Lower lobe of right lung (tissue), 2 donors: ENCODE data around the gene PPP6R2. TPM values are rescaled to one million over a fixed set of nuclear protein-coding genes. Genes with fewer than 3 reads are reported as not detected.

Source experiments
- ATAC-seq, 2 donors: fragments of 200-7000 bp; cut with Tn5 transposase; one replicate each; pipeline ENCODE4 v1.9.1; 2020 to 2022; ENCODE audit warnings: mild to moderate bottlenecking in 2 of 2, moderate library complexity in 2 of 2
- DNase-seq: peaks from one replicate; pipeline ENCODE4 v3.0.0-alpha.2; 2020
- H3K27ac ChIP-seq: fragments of 200-600 bp; one replicate; pipeline ENCODE4 v1.8.0; 2022
- H3K27me3 ChIP-seq: fragments of 200-600 bp; one replicate; pipeline ENCODE4 v1.8.0; 2022; ENCODE audit warnings: low read depth
- H3K36me3 ChIP-seq: fragments of 200-600 bp; one replicate; pipeline ENCODE4 v1.8.0; 2022; ENCODE audit warnings: mild to moderate bottlenecking
- H3K4me1 ChIP-seq: fragments of 200-600 bp; one replicate; pipeline ENCODE4 v1.8.0; 2022
- H3K4me3 ChIP-seq: fragments of 200-600 bp; one replicate; pipeline ENCODE4 v1.8.0; 2022; ENCODE audit warnings: mild to moderate bottlenecking
- H3K9me3 ChIP-seq: fragments of 200-600 bp; one replicate; pipeline ENCODE4 v1.8.0; 2022
- intact Hi-C: fragments of 100-400 bp; cut with DNase I; formaldehyde crosslinking; loops from one replicate; pipeline ENCODE4 v1.11.0; 2022
- total RNA-seq: library from RNA; stranded (reverse); fragmentation: NEBNext Ultra II Directional; extraction: Animal tissue kit (Norgen Biotek cat#: 25700); gene quantifications from one replicate; pipeline ENCODE4 v1.2.1, GENCODE V29; 2021
- TF ChIP-seq, protein P1 (sequence below): fragments of 200-600 bp; IDR thresholded peaks from one replicate; pipeline ENCODE4 v1.8.0; 2022; ENCODE audit warnings: antibody characterized with exemption, mild to moderate bottlenecking
- donor health status: DM: no; HTN: yes; CAD: no; lungs with severe emphysema.

PPP6R2 gene
- total RNA-seq, 1 donor from 2014 or later = 52.5 TPM

DNA sequence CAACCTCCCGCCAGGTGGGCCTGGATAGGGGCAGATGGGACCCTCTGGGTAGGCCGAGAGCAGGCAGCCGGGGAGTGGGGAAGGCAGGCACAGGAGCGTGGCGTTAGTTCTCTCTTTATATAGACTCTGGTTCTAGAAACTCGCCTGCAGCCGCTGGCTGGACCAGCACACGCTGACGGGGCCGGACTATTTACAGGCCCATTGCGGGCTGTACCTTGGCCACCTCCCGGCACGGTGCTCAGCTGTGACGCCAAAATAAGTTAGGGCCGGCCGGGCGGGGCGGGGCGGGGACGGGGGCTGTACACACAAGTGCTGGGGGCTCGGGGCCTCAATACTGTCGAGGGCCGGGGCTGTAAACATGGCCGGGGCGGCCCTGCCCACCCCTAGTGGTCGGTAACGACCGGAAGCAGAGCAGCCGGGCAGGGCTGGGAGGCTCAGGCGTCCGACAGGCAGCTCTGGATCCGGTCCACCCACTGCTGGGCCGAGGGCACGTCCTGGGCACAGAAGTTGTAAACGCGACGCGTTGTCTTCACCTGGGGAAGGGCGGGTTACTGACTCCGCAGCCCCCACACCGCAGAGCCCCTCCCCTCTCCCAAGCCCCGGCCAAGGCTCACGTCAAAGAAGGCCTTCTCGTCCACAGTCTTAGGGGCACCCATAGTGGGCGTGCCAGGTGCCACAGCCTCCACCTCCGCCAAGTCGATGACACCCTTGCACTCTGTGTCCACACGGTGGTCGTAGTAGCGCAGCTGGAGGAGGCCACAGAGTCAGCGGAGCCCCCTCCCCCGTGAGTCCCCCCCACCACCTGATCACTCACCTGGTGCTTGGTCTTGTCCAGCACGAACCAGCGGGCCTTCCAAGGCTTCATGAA is 103.8 kb downstream of the PPP6R2 start:
- Histone ChIP-seq H3K27me3 (no peaks in the 10 kb centered on the region), H3K36me3 (peaks cover 71% of the 10 kb centered on the region), H3K9me3 (no peaks in the 10 kb centered on the region), H3K4me3 (no peak overlapping the region), H3K4me1 (peaks cover 25% of the 10 kb centered on the region), H3K27ac (no peak overlapping the region)
- TF ChIP-seq, protein P1, sequence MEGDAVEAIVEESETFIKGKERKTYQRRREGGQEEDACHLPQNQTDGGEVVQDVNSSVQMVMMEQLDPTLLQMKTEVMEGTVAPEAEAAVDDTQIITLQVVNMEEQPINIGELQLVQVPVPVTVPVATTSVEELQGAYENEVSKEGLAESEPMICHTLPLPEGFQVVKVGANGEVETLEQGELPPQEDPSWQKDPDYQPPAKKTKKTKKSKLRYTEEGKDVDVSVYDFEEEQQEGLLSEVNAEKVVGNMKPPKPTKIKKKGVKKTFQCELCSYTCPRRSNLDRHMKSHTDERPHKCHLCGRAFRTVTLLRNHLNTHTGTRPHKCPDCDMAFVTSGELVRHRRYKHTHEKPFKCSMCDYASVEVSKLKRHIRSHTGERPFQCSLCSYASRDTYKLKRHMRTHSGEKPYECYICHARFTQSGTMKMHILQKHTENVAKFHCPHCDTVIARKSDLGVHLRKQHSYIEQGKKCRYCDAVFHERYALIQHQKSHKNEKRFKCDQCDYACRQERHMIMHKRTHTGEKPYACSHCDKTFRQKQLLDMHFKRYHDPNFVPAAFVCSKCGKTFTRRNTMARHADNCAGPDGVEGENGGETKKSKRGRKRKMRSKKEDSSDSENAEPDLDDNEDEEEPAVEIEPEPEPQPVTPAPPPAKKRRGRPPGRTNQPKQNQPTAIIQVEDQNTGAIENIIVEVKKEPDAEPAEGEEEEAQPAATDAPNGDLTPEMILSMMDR = no peak
- ATAC-seq (no peak), DNase-seq (no peak)
- intact Hi-C loops = no loop called here

DNA sequence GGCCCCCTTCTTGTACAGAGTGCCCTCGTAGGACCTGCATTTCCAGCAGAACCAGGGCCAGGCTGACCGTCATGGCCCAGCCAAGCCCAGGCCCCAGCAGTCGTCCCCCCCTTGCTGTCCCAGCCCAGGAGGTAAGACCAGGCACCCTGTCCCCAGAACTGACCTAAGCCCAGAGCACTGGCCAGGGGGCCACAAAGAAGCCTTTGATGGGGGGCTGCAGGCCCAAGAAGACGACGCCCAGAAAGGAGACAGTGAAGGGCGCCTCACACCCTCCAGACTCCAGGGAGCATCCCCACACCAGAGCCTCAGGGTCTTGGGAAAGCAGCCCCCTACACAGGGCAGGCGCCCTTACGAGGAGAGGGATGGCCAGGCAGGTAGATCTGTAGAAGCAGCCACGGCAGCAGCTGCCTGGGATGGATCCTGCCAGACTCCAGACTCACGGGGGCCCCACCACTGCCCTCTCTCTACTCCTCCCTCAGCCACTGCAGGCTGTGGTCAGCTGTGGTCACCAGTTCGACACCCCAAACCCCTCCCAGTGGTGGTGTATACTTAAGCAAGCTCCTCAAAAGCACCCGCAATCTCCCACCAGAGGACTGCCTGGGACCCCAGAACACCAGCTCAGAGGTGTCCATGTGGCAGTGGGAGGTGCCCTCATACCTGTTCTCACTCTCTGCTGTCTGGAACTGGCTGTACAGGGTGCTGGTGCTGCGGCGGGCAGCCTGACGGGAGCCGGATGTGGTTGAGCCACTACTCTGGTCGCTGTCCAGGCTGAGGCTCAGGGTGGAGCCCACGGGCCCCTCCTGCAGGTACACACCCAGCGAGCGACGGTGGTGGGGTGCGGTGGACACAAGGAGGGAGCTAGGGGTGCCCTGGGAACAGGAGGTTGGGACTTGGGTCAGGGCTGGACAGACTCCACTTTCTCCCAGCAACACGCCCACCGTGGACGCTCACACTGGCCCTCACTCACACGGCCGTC is 104.7 kb downstream of the PPP6R2 start:
- no peak for DNase-seq

DNA sequence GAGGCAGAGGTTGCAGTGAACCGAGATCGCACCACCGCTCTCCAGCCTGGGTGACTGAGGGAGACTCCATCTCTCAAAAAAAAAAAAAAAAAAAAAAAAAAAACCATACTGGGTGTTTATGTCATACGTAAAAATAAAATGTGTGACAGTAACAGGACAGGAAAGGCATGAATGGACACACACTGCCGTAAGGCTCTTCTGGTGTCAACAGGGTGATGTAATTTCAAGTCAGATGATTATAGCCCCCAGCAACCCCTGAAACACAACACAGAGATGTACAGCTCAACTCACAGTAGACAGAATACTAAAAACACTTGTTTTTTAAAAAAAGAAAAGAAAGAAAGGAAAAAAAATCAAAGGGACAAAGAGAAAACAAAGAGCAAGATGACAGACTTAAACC is 109.5 kb downstream of the PPP6R2 start:
- peaks cover 93% of the 10 kb centered on the region for H3K36me3 ChIP-seq
- no peak overlapping the region for H3K27ac ChIP-seq
- no peak for ATAC-seq

More for the DNA sequence above, 104.7 kb downstream of the PPP6R2 start:
- Histone ChIP-seq H3K4me1 (peaks cover 25% of the 10 kb centered on the region), H3K4me3 (no peak overlapping the region), H3K9me3 (no peaks in the 10 kb centered on the region), H3K27ac (no peak overlapping the region), H3K36me3 (peaks cover 78% of the 10 kb centered on the region), H3K27me3 (no peaks in the 10 kb centered on the region)
- intact Hi-C loops = no loop called here
- TF ChIP-seq, protein P1 = no peak
- ATAC-seq = no peak

DNA sequence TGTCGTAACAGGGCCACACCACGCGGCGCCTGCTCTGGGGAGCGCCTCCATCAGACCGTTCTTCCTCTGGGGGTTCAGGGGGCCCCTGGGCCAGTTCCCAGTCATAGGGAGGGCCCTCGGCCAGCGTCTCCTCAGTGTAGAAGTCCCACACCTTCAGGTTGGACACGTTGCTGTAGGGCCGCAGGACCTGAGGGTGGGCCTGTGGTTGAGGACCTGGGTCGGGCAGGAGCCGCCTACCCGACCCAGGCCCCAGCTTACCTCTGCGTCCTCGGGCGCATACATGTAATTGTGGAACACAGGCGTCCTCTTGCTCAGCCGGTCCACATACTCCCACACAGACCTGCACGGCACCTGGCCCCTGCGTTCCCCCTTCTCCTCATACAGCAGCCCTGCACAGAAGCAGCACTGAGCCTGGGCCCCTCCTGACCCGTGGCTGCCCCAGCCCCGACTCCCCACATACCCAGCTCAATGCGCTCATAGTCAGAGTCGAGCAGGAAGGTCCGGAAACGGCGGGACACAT is 111.5 kb downstream of the PPP6R2 start:
- intact Hi-C loops = no loop called here
- Histone ChIP-seq H3K4me1 (no peaks in the 10 kb centered on the region), H3K9me3 (no peaks in the 10 kb centered on the region), H3K27me3 (no peaks in the 10 kb centered on the region), H3K36me3 (peaks cover 97% of the 10 kb centered on the region), H3K27ac (no peak overlapping the region), H3K4me3 (no peak overlapping the region)
- ATAC-seq (no peak), DNase-seq (no peak)
- TF ChIP-seq, protein P1 = no peak

More for the DNA sequence above, 109.5 kb downstream of the PPP6R2 start:
- Histone ChIP-seq H3K27me3 (no peaks in the 10 kb centered on the region), H3K4me3 (no peak overlapping the region), H3K9me3 (no peaks in the 10 kb centered on the region), H3K4me1 (no peaks in the 10 kb centered on the region)
- no peak for DNase-seq
- TF ChIP-seq, protein P1 = no peak
- intact Hi-C loops = no loop called here

DNA sequence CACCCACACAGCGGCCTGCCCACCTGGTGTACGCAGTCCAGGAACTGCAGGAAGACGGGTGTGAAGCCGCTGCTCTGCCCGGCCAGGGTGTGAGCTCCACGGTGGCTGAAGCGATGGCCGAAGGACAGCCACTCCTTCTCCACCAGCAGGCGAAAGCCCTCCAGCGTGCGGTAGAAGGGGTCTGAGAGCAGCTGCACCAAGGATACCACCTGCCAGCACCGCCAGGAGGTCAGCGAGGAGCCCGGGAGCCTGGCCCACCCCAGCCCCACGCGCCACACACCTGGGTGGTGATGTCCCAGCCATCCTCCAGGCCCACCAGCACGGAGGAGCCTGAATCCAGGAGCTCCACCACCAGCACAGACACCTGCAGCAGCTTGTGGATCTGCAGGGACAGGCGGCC is 112.1 kb downstream of the PPP6R2 start:
- intact Hi-C loops = no loop called here
- Histone ChIP-seq H3K4me3 (no peak overlapping the region), H3K4me1 (no peaks in the 10 kb centered on the region), H3K36me3 (peaks cover 97% of the 10 kb centered on the region), H3K27me3 (no peaks in the 10 kb centered on the region), H3K27ac (no peak overlapping the region), H3K9me3 (no peaks in the 10 kb centered on the region)
- TF ChIP-seq, protein P1 = no peak
- DNase-seq (no peak), ATAC-seq (no peak)
